Gastroesophageal sphincter (tissue), 4 donors: ENCODE results near the gene TMEM43. TPM values are rescaled to one million over a fixed set of nuclear protein-coding genes. Genes with fewer than 3 reads are reported as not detected.

Source experiments
- ATAC-seq: fragments of 150-250 bp; one replicate; pipeline ENCODE4 v1.9.1; 2016; ENCODE audit warnings: mild to moderate bottlenecking, moderate library complexity
- H3K27ac ChIP-seq, 4 donors: fragments of 200-600 bp; sonication (generic) in 3 of 4; 1 replicate in 3 of 4; 2 replicates in 1 of 4; pipeline ENCODE4 v1.5.1; 2016 to 2019
- H3K27me3 ChIP-seq: fragments of 200-600 bp; sonication (generic); one replicate; pipeline ENCODE4 v1.5.1; 2019
- H3K36me3 ChIP-seq, 2 donors: fragments of 200-600 bp; sonication (generic); one replicate each; pipeline ENCODE4 v1.5.1; 2019; ENCODE audit warnings: control low read depth in 1 of 2
- H3K4me1 ChIP-seq, 3 donors: fragments of 200-600 bp; sonication (generic); 1 replicate in 2 of 3; 2 replicates in 1 of 3; pipeline ENCODE4 v1.5.1; 2016 to 2019; ENCODE audit warnings: control low read depth in 2 of 3
- H3K4me3 ChIP-seq, 2 donors: fragments of 200-600 bp; sonication (generic); one replicate each; pipeline ENCODE4 v1.5.1; 2019; ENCODE audit warnings: mild to moderate bottlenecking in 1 of 2, moderate library complexity in 1 of 2
- H3K9me3 ChIP-seq, 3 donors: fragments of 200-600 bp; sonication (generic); one replicate each; pipeline ENCODE4 v1.5.1; 2017 to 2019; ENCODE audit warnings: control low read depth in 2 of 3
- EP300 ChIP-seq: sonication (generic); formaldehyde crosslinking; IDR thresholded peaks from one replicate; pipeline ENCODE4 v1.6.1; 2017; ENCODE audit warnings: antibody characterized with exemption, mild to moderate bottlenecking
- POLR2A ChIP-seq, 2 donors: fragments of 450-650 bp; IDR thresholded peaks; one replicate each; pipeline ENCODE4 v1.6.1; 2017; ENCODE audit warnings: antibody characterized with exemption in 2 of 2, mild to moderate bottlenecking in 2 of 2, moderate library complexity in 1 of 2
- POLR2AphosphoS5 ChIP-seq: sonication (generic); formaldehyde crosslinking; IDR thresholded peaks from one replicate; pipeline ENCODE4 v1.6.1; 2017; ENCODE audit warnings: antibody characterized with exemption
- WGBS, 2 donors: methylation state at CpG; one replicate each; pipeline ENCODE4 v1.1.5; 2018; ENCODE audit warnings: low coverage in 1 of 2; 5-methylcytosine and 5-hydroxymethylcytosine counted together
- total RNA-seq, 4 donors: library from RNA; depleted of rRNA; stranded (reverse); fragments of >200 nt; gene quantifications; one replicate each; pipeline ENCODE4 v1.1.0, GENCODE V29; 2016
- TF ChIP-seq, protein P1 (sequence below), 4 experiments: fragments of 200-600 bp in 2 of 4; fragments of 450-650 bp in 2 of 4; sonication (generic) in 1 of 4; IDR thresholded peaks; one replicate each; pipeline ENCODE4 v1.5.1; 2017 to 2019; ENCODE audit warnings: antibody characterized with exemption in 4 of 4, mild to moderate bottlenecking in 2 of 4, moderate library complexity in 2 of 4

TMEM43 gene
- total RNA-seq, 4 donors from 2014 or later = 115 to 227 (median 183) TPM

DNA sequence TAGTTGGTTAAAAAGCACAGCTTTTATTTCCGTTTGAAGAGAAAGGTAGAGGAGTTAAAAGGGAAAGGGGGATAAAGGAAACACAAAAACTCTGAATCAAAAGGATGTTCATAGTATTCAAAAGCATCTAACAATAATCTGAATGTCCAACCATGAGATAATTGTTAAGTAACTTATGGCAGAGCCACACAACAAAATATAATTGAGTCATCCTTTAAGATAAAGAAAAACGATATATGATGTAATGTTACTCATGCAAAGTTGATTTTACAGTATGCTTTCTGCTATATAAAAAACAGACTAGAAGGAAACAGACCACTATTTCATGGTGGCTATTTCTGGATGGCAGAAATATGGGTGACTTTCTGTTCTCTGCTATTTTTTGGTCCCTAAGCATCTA is 49.6 kb downstream of the TMEM43 start:
- Histone ChIP-seq H3K9me3 (no peaks in the 10 kb centered on the region), H3K27me3 (no peaks in the 10 kb centered on the region), H3K4me1 (peaks cover 7 to 42% (median 9%) of the 10 kb centered on the region in 3 donors), H3K36me3 (peaks cover 19 to 35% of the 10 kb centered on the region in 2 donors), H3K4me3 (no peak overlapping the region), H3K27ac (no peak overlapping the region)
- WGBS, 2 donors = 53 to 84% methylated on average over 2 of the region's 2 CpGs
- no peak for ATAC-seq
- TF ChIP-seq EP300 (no peak), POLR2AphosphoS5 (no peak), POLR2A (IDR thresholded peaks at IDR 0.05) (no peak)
- TF ChIP-seq, protein P1, sequence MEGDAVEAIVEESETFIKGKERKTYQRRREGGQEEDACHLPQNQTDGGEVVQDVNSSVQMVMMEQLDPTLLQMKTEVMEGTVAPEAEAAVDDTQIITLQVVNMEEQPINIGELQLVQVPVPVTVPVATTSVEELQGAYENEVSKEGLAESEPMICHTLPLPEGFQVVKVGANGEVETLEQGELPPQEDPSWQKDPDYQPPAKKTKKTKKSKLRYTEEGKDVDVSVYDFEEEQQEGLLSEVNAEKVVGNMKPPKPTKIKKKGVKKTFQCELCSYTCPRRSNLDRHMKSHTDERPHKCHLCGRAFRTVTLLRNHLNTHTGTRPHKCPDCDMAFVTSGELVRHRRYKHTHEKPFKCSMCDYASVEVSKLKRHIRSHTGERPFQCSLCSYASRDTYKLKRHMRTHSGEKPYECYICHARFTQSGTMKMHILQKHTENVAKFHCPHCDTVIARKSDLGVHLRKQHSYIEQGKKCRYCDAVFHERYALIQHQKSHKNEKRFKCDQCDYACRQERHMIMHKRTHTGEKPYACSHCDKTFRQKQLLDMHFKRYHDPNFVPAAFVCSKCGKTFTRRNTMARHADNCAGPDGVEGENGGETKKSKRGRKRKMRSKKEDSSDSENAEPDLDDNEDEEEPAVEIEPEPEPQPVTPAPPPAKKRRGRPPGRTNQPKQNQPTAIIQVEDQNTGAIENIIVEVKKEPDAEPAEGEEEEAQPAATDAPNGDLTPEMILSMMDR (IDR thresholded peaks at IDR 0.05) = no peak

DNA sequence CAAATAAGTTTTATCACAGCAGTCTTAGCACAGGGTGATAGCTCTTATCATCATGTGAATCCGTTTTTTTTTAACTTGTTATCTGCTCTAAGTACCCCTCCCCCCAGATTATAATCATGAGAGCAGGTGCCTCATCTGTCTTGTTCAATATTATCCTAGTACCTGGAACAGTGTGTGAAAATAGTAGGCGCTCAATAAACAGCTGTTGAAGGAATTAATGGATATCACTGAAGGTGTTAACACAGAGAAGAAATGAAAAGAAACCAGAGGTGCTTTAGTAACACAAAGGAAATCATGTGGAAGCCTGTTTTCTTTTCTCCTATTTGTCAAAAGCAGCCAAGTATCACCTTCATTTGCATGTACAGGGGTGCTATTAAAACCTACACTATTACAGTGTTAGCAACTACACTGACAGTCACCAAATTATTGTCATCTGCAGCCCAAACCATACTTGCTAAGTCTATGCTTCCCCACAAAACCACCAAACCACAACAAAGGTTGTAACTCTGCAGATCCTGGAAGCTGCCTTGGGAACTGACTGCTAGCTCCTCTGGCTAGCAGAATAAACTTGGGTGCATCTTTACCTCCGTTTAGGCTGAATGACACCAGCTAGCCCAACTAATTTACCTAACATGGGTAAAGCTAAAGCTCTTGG is 50.7 kb downstream of the TMEM43 start:
- ATAC-seq = no peak
- H3K27ac ChIP-seq = no peak overlapping the region
- peaks cover 9 to 52% (median 12%) of the 10 kb centered on the region in 3 donors for H3K4me1 ChIP-seq
- no peaks in the 10 kb centered on the region for H3K9me3 ChIP-seq
- H3K36me3 ChIP-seq = peaks cover 10 to 24% of the 10 kb centered on the region in 2 donors
- H3K4me3 ChIP-seq = no peak overlapping the region
- H3K27me3 ChIP-seq = no peaks in the 10 kb centered on the region
- TF ChIP-seq EP300 (no peak), POLR2A (IDR thresholded peaks at IDR 0.05) (no peak), POLR2AphosphoS5 (no peak)
- TF ChIP-seq, protein P1 (IDR thresholded peaks at IDR 0.05) = no peak
- 77 to 100% methylated on average over 1 to 2 of the region's 3 CpGs for WGBS, 2 donors

DNA sequence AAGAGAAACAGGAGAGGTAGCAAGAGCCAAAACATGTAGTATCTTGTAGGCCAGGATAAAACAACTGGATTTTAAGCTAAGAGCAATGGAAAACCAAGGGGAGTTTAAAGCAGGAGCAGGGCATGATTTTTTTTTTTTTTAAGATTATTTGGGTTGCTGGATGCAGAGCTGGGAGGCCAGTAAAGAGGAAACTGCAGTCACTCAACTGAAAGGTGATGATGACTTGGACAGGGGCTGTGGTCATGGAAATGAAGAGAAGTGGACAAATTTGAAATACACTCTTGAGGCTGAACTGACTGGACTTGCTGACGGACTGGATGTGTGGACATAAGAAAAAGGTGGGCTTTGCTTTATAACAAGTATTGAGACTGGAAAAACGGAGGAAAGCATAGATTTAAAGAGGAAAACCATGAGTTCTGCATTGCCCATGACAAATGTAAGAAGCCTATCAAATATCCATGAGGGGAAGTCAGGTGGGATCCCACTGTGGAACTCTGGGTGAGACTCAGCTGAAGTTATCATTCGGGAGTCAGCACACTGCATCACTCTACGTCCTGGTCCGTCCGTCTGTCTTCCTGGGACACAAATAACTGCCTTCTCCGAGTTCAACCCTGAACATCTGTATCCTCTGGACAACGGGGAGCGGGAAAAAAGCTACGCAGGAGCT is 52.9 kb downstream of the TMEM43 start:
- Histone ChIP-seq H3K27me3 (no peaks in the 10 kb centered on the region), H3K9me3 (no peaks in the 10 kb centered on the region), H3K4me1 (peaks cover 9 to 57% (median 12%) of the 10 kb centered on the region in 3 donors), H3K27ac (peak overlapping the region; percentile 87 to 99 (median 98)), H3K36me3 (peaks cover 0 to 17% of the 10 kb centered on the region in 2 donors), H3K4me3 (peak overlapping the region; percentile 56 to 81)
- ATAC-seq = no peak
- TF ChIP-seq, protein P1 (IDR thresholded peaks at IDR 0.05) = no peak
- TF ChIP-seq EP300 (no peak), POLR2A (IDR thresholded peaks at IDR 0.05) (no peak), POLR2AphosphoS5 (no peak)
- WGBS, 2 donors = 5 to 17% methylated on average over 2 to 7 of the region's 10 CpGs

DNA sequence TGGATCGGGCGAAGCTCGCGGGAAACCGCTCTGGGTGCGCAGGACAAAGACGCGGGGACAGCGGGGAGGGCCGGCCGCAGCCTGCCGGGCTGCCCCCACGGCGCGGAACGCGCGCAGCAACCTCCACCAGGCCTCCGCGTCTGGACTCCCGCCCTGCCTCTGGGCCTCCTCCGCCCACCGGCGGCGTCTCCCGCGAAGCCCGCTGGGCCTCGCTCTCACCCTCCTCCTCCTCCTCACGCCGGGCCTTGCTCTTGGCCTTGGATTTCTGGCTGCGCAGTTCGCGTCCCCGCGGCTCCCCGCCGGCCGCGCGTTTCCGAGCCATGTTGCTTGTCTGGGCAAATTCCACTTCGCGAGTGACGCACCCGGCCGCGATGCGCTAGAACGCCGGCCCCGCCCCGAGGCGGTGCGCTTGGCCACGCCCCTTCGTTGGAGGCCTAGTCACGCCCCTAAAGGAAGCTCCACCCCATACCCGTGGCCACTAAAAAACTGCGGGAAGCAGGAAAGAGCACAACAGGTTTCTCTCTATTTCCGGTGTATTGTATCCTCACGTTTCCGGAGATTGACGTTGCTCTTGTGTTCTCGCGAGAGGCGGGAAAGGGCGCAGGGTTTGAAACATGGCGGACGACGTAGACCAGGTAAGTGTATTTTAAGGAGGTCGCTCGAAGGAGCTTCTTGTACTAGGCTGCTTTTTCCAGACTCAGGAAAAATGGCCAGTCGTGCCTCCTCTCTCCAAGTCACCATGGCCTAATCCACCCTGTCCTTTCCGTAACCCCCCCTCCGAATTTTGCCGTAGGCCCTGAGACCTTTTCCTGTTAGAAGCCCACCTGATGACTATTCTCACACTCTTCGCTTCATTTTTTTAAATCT is 53.6 kb downstream of the TMEM43 start, which contains the start of the genes LSM3 and XPC:
Gene LSM3, plus strand, starts transcription at position 571 of the 867 bp plus-strand sequence. Its CDS starts 44 bp downstream, at position 615.
Gene XPC, minus strand, starts transcription at position 355 of the 867 bp plus-strand sequence. Its CDS starts 33 bp downstream, at position 322.
- Histone ChIP-seq H3K27ac (peak within 1 kb of the TSS; percentile 87 to 99 (median 98)), H3K27me3 (no peaks in the 10 kb centered on the region), H3K36me3 (peaks cover 0 to 22% of the 10 kb centered on the region in 2 donors), H3K4me1 (peaks cover 9 to 61% (median 12%) of the 10 kb centered on the region in 3 donors), H3K4me3 (peak within 1 kb of the TSS; percentile 56 to 81), H3K9me3 (no peaks in the 10 kb centered on the region)
- WGBS, 2 donors = 0% methylated on average over 18 to 22 of the region's 78 CpGs
- peak; percentile 99 for ATAC-seq
- no peak for TF ChIP-seq EP300
- TF ChIP-seq, protein P1 (IDR thresholded peaks at IDR 0.05) = peak in 2 of 4 experiments; percentile 20 to 26
- peak; percentile 99 for TF ChIP-seq POLR2AphosphoS5
- peak; percentile 96 to 98 for TF ChIP-seq POLR2A (IDR thresholded peaks at IDR 0.05)
